Measurements from ENCODE around the gene BROX. TPM values are rescaled to one million over a fixed set of nuclear protein-coding genes. Genes with fewer than 3 reads are reported as not detected.
"Not testable (repeated sequence)": the region's sequence is repeated elsewhere in the genome, so short reads cannot be mapped to it uniquely, and the experiment has no call there.

The BROX gene
- total RNA-seq, 3 donors from 2014 or later, result 30.2 to 32.7 (median 30.4) TPM

- Mint-ChIP-seq H3K27me3 (ENCODE audit: low read depth) (no peaks in the 10 kb centered on the region), H3K4me1 (ENCODE audit: low read depth) (no peaks in the 10 kb centered on the region), H3K9me3 (no peaks in the 10 kb centered on the region), H3K4me3 (no peak overlapping the region), H3K36me3 (ENCODE audit: insufficient read depth) (no peaks in the 10 kb centered on the region)
- ATAC-seq (no peak), DNase-seq (no peak)
These were observed 37.6 kb downstream of the BROX start for GRCh38 chr1:222749927-222750326.

GRCh38 chr1:222750651-222751050 is 38.3 kb downstream of the BROX start:
- H3K27me3 Mint-ChIP-seq (ENCODE audit: low read depth), result no peaks in the 10 kb centered on the region
- no peaks in the 10 kb centered on the region for H3K4me1 Mint-ChIP-seq (ENCODE audit: low read depth)
- no peak overlapping the region for H3K4me3 Mint-ChIP-seq
- no peak for ATAC-seq
- DNase-seq, result no peak
- H3K9me3 Mint-ChIP-seq, result no peaks in the 10 kb centered on the region
- H3K36me3 Mint-ChIP-seq (ENCODE audit: insufficient read depth), result no peaks in the 10 kb centered on the region

- no peaks in the 10 kb centered on the region for H3K36me3 Mint-ChIP-seq (ENCODE audit: insufficient read depth)
- no peaks in the 10 kb centered on the region for H3K4me1 Mint-ChIP-seq (ENCODE audit: low read depth)
- peaks cover under 1% of the 10 kb centered on the region for H3K27me3 Mint-ChIP-seq (ENCODE audit: low read depth)
- no peak overlapping the region for H3K4me3 Mint-ChIP-seq
- no peak for ATAC-seq
- H3K9me3 Mint-ChIP-seq, result no peaks in the 10 kb centered on the region
- DNase-seq, result no peak
These were observed 38.9 kb downstream of the BROX start for GRCh38 chr1:222751255-222751654.

- Mint-ChIP-seq H3K27me3 (ENCODE audit: low read depth) (peaks cover 3% of the 10 kb centered on the region), H3K4me3 (no peak overlapping the region), H3K9me3 (no peaks in the 10 kb centered on the region), H3K36me3 (ENCODE audit: insufficient read depth) (no peaks in the 10 kb centered on the region), H3K4me1 (ENCODE audit: low read depth) (no peaks in the 10 kb centered on the region)
- DNase-seq (no peak), ATAC-seq (no peak)
These were observed 42.2 kb downstream of the BROX start for GRCh38 chr1:222754366-222755139.

- Mint-ChIP-seq H3K27me3 (ENCODE audit: low read depth) (peaks cover 9% of the 10 kb centered on the region), H3K4me3 (no peak overlapping the region), H3K36me3 (ENCODE audit: insufficient read depth) (no peaks in the 10 kb centered on the region), H3K9me3 (peaks cover 4% of the 10 kb centered on the region), H3K4me1 (ENCODE audit: low read depth) (no peaks in the 10 kb centered on the region)
- no peak for ATAC-seq
- no peak for DNase-seq
These were observed 45.4 kb downstream of the BROX start for GRCh38 chr1:222757646-222758268.

GRCh38 chr1:222759451-222760035 is 47.2 kb downstream of the BROX start:
- no peaks in the 10 kb centered on the region for H3K4me1 Mint-ChIP-seq (ENCODE audit: low read depth)
- ATAC-seq (no peak), DNase-seq (no peak)
- H3K9me3 Mint-ChIP-seq, result peaks cover 4% of the 10 kb centered on the region
- no peaks in the 10 kb centered on the region for H3K36me3 Mint-ChIP-seq (ENCODE audit: insufficient read depth)
- H3K27me3 Mint-ChIP-seq (ENCODE audit: low read depth), result peaks cover 16% of the 10 kb centered on the region
- no peak overlapping the region for H3K4me3 Mint-ChIP-seq

- peaks cover 18% of the 10 kb centered on the region for H3K27me3 Mint-ChIP-seq (ENCODE audit: low read depth)
- no peaks in the 10 kb centered on the region for H3K4me1 Mint-ChIP-seq (ENCODE audit: low read depth)
- H3K4me3 Mint-ChIP-seq, result no peak overlapping the region
- no peak for DNase-seq
- H3K36me3 Mint-ChIP-seq (ENCODE audit: insufficient read depth), result no peaks in the 10 kb centered on the region
- ATAC-seq, result no peak
- H3K9me3 Mint-ChIP-seq, result peaks cover 4% of the 10 kb centered on the region
These were observed 48.7 kb downstream of the BROX start for GRCh38 chr1:222761083-222761482.

- peaks cover 16% of the 10 kb centered on the region for H3K27me3 Mint-ChIP-seq (ENCODE audit: low read depth)
- not testable (repeated sequence) for ATAC-seq; H3K4me1 Mint-ChIP-seq (ENCODE audit: low read depth); H3K9me3 Mint-ChIP-seq; H3K36me3 Mint-ChIP-seq (ENCODE audit: insufficient read depth); DNase-seq; H3K4me3 Mint-ChIP-seq
These were observed 49.8 kb downstream of the BROX start for GRCh38 chr1:222762178-222762577.

GRCh38 chr1:222767152-222767571 is 54.8 kb downstream of the BROX start:
- Mint-ChIP-seq H3K4me1 (ENCODE audit: low read depth) (no peaks in the 10 kb centered on the region), H3K36me3 (ENCODE audit: insufficient read depth) (peaks cover 2% of the 10 kb centered on the region), H3K4me3 (no peak overlapping the region), H3K27me3 (ENCODE audit: low read depth) (peaks cover 18% of the 10 kb centered on the region), H3K9me3 (peaks cover 15% of the 10 kb centered on the region)
- ATAC-seq (no peak), DNase-seq (no peak)

- Mint-ChIP-seq H3K36me3 (ENCODE audit: insufficient read depth) (peaks cover 2% of the 10 kb centered on the region), H3K4me1 (ENCODE audit: low read depth) (peaks cover 10% of the 10 kb centered on the region), H3K4me3 (no peak overlapping the region), H3K27me3 (ENCODE audit: low read depth) (peaks cover 17% of the 10 kb centered on the region), H3K9me3 (peaks cover 14% of the 10 kb centered on the region)
- DNase-seq (no peak), ATAC-seq (no peak)
These were observed 56.2 kb downstream of the BROX start for GRCh38 chr1:222768592-222768991.

- ATAC-seq, result no peak
- DNase-seq, result no peak
- peaks cover 14% of the 10 kb centered on the region for H3K9me3 Mint-ChIP-seq
- H3K4me1 Mint-ChIP-seq (ENCODE audit: low read depth), result peaks cover 11% of the 10 kb centered on the region
- no peak overlapping the region for H3K4me3 Mint-ChIP-seq
- H3K36me3 Mint-ChIP-seq (ENCODE audit: insufficient read depth), result peaks cover 2% of the 10 kb centered on the region
- peaks cover 15% of the 10 kb centered on the region for H3K27me3 Mint-ChIP-seq (ENCODE audit: low read depth)
These were observed 56.8 kb downstream of the BROX start for GRCh38 chr1:222769181-222769580.

GRCh38 chr1:222769971-222770620 is 57.7 kb downstream of the BROX start:
- H3K9me3 Mint-ChIP-seq, result peaks cover 14% of the 10 kb centered on the region
- peaks cover 2% of the 10 kb centered on the region for H3K36me3 Mint-ChIP-seq (ENCODE audit: insufficient read depth)
- no peak overlapping the region for H3K4me3 Mint-ChIP-seq

GRCh38 chr1:222772996-222773379 is 60.6 kb downstream of the BROX start:
- DNase-seq, result no peak
- Mint-ChIP-seq H3K4me3 (no peak overlapping the region), H3K4me1 (ENCODE audit: low read depth) (peaks cover 11% of the 10 kb centered on the region), H3K27me3 (ENCODE audit: low read depth) (peaks cover 8% of the 10 kb centered on the region), H3K9me3 (peaks cover 14% of the 10 kb centered on the region), H3K36me3 (ENCODE audit: insufficient read depth) (peaks cover 2% of the 10 kb centered on the region)
- ATAC-seq, result no peak

More at GRCh38 chr1:222769971-222770620, 57.7 kb downstream of the BROX start:
- DNase-seq (no peak), ATAC-seq (no peak)
- H3K27me3 Mint-ChIP-seq (ENCODE audit: low read depth), result peaks cover 11% of the 10 kb centered on the region
- H3K4me1 Mint-ChIP-seq (ENCODE audit: low read depth), result peaks cover 11% of the 10 kb centered on the region

- peaks cover 9% of the 10 kb centered on the region for H3K4me1 Mint-ChIP-seq (ENCODE audit: low read depth)
- no peak overlapping the region for H3K4me3 Mint-ChIP-seq
- DNase-seq (no peak), ATAC-seq (no peak)
- H3K9me3 Mint-ChIP-seq, result no peaks in the 10 kb centered on the region
- H3K36me3 Mint-ChIP-seq (ENCODE audit: insufficient read depth), result no peaks in the 10 kb centered on the region
- peaks cover 11% of the 10 kb centered on the region for H3K27me3 Mint-ChIP-seq (ENCODE audit: low read depth)
These were observed 65.1 kb downstream of the BROX start for GRCh38 chr1:222777463-222777862.

All from activated T-cell treated with anti-CD3 and anti-CD28 coated beads, Interleukin-2, amount 50 U/mL, for 4 hours (primary cell).